ENCODE results near the gene SPATA46.

Gene SPATA46

GRCh38 chr1:162364498-162364897, 12.2 kb downstream of the SPATA46 start:
- no peak for TF ChIP-seq CTCF (IDR thresholded peaks at IDR 0.05)

GRCh38 chr1:162363823-162364222, 12.8 kb downstream of the SPATA46 start:
- no peak for TF ChIP-seq CTCF (IDR thresholded peaks at IDR 0.05)

GRCh38 chr1:162361349-162361748, 15.3 kb downstream of the SPATA46 start:
- TF ChIP-seq CTCF (IDR thresholded peaks at IDR 0.05) = no peak

- no peak for TF ChIP-seq CTCF (IDR thresholded peaks at IDR 0.05)
These were observed 15.8 kb downstream of the SPATA46 start for GRCh38 chr1:162360874-162361260.

GRCh38 chr1:162360237-162360873, 16.3 kb downstream of the SPATA46 start:
- TF ChIP-seq CTCF (IDR thresholded peaks at IDR 0.05) = no peak

- TF ChIP-seq CTCF (IDR thresholded peaks at IDR 0.05) = no peak
These were observed 17.0 kb downstream of the SPATA46 start for GRCh38 chr1:162359523-162360236.

- no peak for TF ChIP-seq CTCF (IDR thresholded peaks at IDR 0.05)
These were observed 17.7 kb downstream of the SPATA46 start for GRCh38 chr1:162358928-162359327.

Measured in LNCAP (cell line).